Measurements from ENCODE around the gene SCUBE2. TPM values are rescaled to one million over a fixed set of nuclear protein-coding genes. Genes with fewer than 3 reads are reported as not detected.
"Not testable (repeated sequence)": the region's sequence is repeated elsewhere in the genome, so short reads cannot be mapped to it uniquely, and the experiment has no call there.

Gene SCUBE2
- total and polyA plus RNA-seq, 12 donors, result 1.9 to 47.6 (median 4.1) TPM

- Histone ChIP-seq H3K27me3 (no peaks in the 10 kb centered on the region), H3K9me3 (replicated peaks in 1 of 3) (no peaks in the 10 kb centered on the region), H3K36me3 (replicated peaks in 1 of 2) (no peaks in the 10 kb centered on the region), H3K4me3 (no peak overlapping the region), H3K4me1 (replicated peaks in 1 of 2) (peaks cover 0 to 12% of the 10 kb centered on the region in 2 donors), H3K27ac (no peak overlapping the region)
- TF ChIP-seq POLR2A (IDR thresholded peaks at IDR 0.05), result no peak
- no peak for TF ChIP-seq CTCF (IDR thresholded peaks at IDR 0.05)
- DNase-seq, result no peak
- WGBS, 4 donors, result 71 to 87% (median 82%) methylated on average over 1 of the region's 1 CpG
- intact Hi-C loops (cut with DNase I), result no loop called here
Measured at GRCh38 chr11:8989453-8989852, 101.9 kb downstream of the SCUBE2 start.

GRCh38 chr11:8988329-8989234, 102.8 kb downstream of the SCUBE2 start:
- H3K9me3 ChIP-seq (replicated peaks in 1 of 3), result no peaks in the 10 kb centered on the region
- H3K4me3 ChIP-seq, result no peak overlapping the region
- H3K27ac ChIP-seq, result no peak overlapping the region
- intact Hi-C loops (cut with DNase I), result no loop called here
- no peaks in the 10 kb centered on the region for H3K36me3 ChIP-seq (replicated peaks in 1 of 2)
- H3K4me1 ChIP-seq (replicated peaks in 1 of 2), result peaks cover 0 to 12% of the 10 kb centered on the region in 2 donors
- TF ChIP-seq POLR2A (IDR thresholded peaks at IDR 0.05) (no peak), CTCF (IDR thresholded peaks at IDR 0.05) (no peak)
- WGBS, 4 donors, result 54 to 87% (median 69%) methylated on average over 3 of the region's 3 CpGs
- H3K27me3 ChIP-seq, result no peaks in the 10 kb centered on the region
- DNase-seq, result no peak

- H3K4me3 ChIP-seq, result no peak overlapping the region
- no peak overlapping the region for H3K27ac ChIP-seq
- peaks cover 0 to 12% of the 10 kb centered on the region in 2 donors for H3K4me1 ChIP-seq (replicated peaks in 1 of 2)
- intact Hi-C loops (cut with DNase I), result no loop called here
- TF ChIP-seq POLR2A (IDR thresholded peaks at IDR 0.05) (no peak), CTCF (IDR thresholded peaks at IDR 0.05) (no peak)
- no peak for DNase-seq
- WGBS, 4 donors, result 85 to 90% (median 89%) methylated on average over 2 of the region's 2 CpGs
- no peaks in the 10 kb centered on the region for H3K27me3 ChIP-seq
- no peaks in the 10 kb centered on the region for H3K36me3 ChIP-seq (replicated peaks in 1 of 2)
- H3K9me3 ChIP-seq (replicated peaks in 1 of 3), result no peaks in the 10 kb centered on the region
Measured at GRCh38 chr11:8987446-8987845, 104.0 kb downstream of the SCUBE2 start.

DNA sequence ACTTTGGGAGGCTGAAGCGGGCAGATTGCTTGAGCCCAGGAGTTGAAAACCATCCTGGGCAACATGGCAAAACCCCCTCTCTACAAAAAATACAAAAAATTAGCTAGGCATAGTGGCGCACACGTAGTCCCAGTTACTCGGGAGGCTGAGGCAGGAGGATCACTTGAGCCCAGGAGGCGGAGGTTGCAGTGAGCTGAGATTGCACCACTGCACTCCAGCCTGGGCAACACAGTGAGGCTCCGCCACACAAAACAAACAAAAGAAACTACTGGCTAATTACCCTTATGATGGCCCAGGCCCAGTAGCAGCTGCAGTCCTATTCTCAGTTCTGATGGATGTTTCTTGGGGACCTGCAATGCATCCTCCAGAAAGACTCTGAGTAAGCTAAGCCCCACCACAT, 104.6 kb downstream of the SCUBE2 start:
- H3K4me3 ChIP-seq; DNase-seq; H3K27me3 ChIP-seq; H3K27ac ChIP-seq; H3K36me3 ChIP-seq (replicated peaks in 1 of 2); intact Hi-C loops (cut with DNase I); H3K9me3 ChIP-seq (replicated peaks in 1 of 3): not testable (repeated sequence)
- H3K4me1 ChIP-seq (replicated peaks in 1 of 2), result peaks cover 0 to 12% of the 10 kb centered on the region in 2 donors
- 95 to 100% (median 99%) methylated on average over 5 to 6 of the region's 6 CpGs for WGBS, 4 donors

DNA sequence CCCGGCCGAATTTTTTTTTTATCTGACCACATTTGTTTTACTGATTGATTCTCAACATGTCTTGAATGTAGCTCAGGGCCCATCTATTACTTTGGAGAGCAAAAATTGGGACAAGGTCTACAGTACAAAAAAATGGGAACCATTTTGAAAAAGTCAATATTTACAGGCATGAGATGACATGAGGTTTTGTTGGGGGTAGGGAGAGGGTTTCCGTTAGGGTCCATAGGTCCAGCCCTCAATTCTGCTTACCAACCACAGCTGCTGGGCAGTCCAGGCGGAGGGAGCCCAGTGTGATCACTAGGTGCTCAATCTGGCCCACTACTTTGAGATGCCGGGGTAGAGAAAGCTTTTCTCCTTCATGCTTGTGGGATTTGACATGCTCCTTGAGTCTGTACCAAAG, 105.9 kb downstream of the SCUBE2 start:
- intact Hi-C loops (cut with DNase I), result no loop called here
- Histone ChIP-seq H3K4me3 (no peak overlapping the region), H3K9me3 (replicated peaks in 1 of 3) (no peaks in the 10 kb centered on the region), H3K36me3 (replicated peaks in 1 of 2) (no peaks in the 10 kb centered on the region), H3K4me1 (replicated peaks in 1 of 2) (peaks cover 0 to 12% of the 10 kb centered on the region in 2 donors), H3K27ac (no peak overlapping the region), H3K27me3 (no peaks in the 10 kb centered on the region)
- TF ChIP-seq POLR2A (IDR thresholded peaks at IDR 0.05) (no peak), CTCF (IDR thresholded peaks at IDR 0.05) (no peak)
- DNase-seq, result no peak
- whole genome bisulfite sequencing, 4 donors, result 88 to 98% (median 93%) methylated on average over 5 of the region's 5 CpGs
